Activated CD4-positive, CD25-positive, alpha-beta regulatory T cell (primary cell): ENCODE results near the gene SNRPD3.
"Not testable (repeated sequence)": the region's sequence is repeated elsewhere in the genome, so short reads cannot be mapped to it uniquely, and the experiment has no call there.

Source experiments
- DNase-seq, 4 experiments: peaks; one replicate each; lab custom pipeline; 2025; lab: John Stamatoyannopoulos, UW

The SNRPD3 gene

DNA sequence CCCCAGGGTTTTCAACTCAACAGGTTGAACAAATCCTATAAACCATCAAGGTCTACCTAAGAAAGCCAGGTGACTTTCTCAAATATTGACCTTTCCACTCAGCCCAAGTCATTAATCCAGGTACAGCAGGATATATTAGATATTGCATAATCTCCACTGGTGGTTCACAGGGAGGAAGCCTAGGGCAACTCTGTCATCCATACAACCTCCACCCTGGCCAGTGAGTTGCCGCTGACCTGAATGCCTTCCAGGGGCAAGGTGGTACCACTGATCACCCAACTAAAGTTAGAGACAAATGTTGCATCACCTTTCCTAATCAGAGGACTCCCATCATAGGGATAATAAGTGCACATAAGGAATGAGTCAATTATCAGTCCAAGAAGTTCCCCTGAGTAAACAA is 23.7 kb upstream of the SNRPD3 start:
- DNase-seq: no peak

DNA sequence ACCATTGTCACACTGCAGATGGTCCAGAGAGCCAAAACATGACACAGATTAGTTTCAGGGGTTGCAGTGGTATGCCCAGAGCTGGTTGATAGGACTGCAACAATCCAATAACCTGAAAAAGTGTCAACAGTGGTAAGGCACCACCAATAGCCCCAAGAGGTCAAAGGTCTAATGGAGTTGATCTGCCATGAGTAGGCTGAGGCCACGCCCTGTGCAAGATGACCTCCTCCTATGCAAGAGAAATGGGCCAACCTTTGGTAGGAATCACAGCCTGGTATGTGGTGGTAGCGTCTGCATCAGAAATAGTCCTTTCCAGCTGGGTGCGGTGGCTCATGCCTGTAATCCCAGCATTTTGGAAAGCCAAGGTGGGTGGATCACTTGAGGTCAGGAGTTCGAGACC is 20.5 kb upstream of the SNRPD3 start:
- no peak for DNase-seq

DNA sequence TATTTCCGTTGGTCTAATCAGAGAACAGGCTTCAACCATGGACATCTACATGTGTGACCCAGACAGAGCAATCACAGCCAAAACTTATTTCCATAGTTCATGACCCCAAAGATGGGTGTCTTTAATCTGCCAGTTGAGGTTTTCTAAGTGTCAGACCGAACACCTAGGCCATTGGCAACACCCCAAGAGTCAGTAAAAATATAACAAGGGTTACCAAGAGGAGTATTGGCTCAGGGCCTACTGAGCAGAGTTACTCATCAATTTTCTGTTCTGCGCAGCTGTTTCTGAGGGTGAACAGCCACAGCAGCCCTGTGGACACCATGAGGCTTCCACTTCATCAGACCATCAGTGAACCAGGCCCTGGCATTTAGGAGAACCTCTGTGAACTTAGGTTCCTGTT is 19.7 kb upstream of the SNRPD3 start:
- DNase-seq: no peak

DNA sequence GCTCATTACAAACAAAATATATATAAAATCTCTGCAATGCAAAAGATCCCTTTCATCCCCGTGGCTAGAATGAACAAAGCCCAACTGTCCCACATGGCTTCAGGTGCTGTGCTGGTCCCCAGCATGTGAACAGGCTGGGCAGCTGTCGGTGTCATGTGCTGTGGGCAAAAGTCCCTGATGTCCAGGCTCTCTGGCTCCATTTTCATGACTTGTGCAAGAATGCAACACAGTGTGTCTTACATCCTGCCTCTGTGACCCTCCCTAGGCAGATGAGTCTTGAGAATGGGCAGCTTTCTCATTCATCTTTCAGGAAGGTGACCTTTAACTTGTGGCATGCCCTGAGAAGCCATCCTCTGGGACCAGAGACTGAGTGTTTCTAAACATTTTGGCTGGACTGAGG is 15.3 kb upstream of the SNRPD3 start:
- no peak for DNase-seq

DNA sequence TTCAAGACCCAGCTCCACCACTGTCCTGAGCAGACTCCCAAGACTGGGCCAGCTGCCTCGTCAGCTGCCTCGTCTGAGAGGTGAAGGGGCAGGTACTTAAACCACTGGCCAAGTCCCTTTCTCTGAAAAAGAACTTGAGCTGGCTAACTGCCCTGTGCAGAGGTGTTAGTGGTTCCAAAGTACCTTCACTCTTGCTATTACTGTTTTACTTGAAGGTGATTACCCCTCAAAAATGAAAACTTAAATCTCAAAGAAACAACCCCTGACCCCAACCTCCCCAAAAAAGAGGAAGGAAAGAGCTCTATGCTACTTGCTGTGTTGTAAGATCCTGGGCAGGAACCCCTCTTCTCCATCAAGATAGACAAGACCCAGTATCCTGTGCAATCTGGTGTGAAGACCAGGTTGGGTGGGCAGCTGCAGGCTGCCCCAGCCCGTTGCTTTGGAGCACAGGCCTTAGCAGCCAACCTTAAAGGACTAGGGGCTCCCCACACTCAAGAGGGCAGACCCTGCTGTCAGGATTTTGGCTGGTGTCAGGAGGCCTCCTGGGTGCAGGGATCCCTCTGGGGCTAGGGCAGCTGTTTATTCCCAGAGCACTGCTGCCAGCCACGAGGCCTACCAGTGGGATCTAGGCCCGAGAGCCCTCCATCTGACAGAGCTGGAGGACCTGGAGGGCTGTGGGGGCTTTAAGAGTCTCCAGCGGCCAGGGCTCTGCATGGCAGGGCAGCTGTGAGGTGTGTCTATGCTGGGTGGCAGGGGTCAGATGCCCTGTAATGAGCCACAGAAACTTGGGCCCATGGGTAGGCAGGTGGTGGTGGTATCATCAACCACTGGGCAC is 13.9 kb upstream of the SNRPD3 start:
- DNase-seq: no peak

DNA sequence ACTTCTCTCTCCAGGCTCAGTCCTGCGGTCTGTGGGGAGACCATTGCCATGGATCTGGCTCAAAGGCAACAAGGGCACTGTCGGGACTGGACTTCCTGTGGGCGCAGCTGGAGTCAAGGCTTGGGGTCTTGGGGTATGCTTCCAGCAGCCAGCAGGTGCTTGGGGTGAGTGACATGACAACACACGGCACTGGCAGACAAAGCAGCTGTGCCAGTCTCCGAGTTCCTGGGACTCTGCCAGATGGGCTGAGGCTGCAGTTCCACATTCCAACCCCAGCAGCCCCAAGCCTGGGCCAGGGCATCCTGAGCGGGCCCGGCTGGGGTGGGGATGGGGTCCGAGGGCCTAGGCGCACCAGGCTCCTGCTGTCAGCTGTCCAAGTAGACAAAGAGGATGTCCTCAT is 13.2 kb upstream of the SNRPD3 start:
- DNase-seq: no peak

DNA sequence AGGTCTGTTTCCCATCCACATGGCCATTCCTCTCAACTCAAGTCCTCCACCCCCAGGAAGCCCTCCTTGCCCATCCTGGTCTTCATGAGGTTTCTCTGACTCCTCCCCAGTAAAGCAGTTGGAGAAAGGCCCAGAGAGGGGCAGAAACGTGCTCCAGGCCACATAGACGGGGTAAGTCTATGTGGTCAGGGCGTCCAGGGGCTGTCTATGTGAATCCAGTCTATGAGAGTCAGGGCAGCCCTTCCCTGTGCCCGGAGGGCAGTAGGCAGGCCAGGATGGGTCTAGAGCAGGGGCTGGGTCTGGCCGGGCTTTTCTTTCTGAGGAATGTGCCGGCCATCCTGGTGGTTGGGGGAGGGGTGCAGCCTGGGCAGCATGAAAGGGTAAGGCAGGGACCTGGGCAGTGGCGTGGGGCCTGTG is 12.6 kb upstream of the SNRPD3 start:
- no peak for DNase-seq

DNA sequence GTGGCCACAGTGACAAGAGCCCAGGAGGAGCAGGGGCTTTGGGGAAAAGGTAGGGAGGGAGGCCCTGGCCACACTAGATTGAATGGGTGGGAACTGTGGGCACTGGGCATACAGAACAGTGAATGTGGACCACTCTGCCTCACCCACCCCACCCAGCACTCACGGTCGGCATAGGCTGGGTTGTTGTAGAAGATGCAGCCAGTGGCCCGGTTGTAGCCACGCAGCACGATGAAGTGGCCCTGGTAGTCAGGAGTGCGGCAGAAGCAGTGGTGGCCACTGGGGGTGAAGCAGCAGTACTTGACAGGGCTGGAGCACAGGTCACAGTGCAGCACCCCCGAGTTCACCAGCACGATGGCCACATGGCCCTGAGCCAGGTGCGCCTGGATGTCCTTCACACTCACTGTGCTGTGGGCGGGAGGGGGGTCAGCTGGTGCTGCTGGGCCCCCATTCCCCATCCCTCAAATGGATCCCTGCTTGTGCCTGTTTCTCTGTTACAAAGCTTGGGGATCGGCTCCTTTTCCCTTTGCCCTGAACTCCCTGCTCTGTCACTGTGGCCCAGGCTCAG is 12.0 kb upstream of the SNRPD3 start:
- no peak for DNase-seq

DNA sequence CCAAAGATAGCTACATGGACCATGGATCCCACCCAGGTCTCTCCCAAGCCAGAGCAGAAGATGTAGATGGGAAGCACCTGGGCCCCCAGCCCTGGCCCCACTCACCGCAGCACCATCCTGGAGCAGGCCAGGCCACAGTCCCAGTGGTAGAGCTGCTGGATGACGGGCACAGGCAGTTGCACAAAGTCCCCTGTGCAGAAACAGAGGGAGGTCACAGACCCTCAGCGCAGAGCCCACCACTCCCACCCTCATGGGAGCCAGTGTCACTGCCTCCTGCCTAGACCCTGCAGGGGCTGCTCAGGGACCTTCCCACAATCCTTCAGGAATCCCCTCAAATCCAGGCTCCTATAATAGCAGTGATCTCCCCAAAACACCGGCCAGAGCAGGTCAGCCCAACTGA is 7.0 kb upstream of the SNRPD3 start:
- DNase-seq: no peak

DNA sequence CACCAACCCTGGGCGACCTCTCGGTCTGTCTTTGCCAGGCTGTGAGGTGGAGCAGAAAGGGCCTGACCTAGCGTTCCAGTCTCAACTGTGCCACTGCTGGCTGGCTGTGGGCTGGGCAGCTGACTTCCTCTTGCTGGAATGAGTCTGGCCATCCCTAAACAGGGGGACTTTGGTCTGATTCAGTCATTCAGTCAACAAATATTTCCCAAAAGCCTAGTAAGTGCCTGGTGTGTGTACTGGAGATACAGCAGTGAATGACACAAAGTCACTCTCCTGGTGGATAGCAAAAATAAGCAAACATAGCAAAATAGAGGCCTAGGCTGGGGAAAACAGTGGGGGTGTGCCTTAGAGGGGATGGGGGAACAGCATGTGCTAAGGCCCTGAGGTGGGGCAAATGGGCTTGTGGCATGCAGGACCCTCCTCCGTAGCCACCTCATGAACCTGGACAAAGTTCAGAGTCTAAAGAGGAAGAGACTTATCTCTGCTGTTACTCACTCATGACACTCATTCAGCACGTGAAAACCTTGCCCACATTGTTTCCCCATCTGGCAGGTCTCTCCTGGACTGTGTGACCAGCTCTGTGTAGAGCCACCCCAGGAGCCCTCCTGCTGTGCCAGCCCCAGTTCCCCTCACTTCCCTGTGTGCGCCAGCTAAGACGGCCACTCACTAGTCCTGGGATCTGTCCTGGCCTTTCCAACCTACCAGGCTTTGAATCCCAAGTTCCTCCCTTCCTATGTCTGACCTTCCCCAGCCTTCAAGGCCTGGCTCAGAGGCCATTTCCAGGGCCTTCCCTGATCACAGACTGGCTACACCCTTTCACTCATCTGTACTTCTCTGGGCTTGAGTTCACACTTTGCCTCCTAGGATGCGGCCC is 5.5 kb upstream of the SNRPD3 start:
- DNase-seq: no peak

DNA sequence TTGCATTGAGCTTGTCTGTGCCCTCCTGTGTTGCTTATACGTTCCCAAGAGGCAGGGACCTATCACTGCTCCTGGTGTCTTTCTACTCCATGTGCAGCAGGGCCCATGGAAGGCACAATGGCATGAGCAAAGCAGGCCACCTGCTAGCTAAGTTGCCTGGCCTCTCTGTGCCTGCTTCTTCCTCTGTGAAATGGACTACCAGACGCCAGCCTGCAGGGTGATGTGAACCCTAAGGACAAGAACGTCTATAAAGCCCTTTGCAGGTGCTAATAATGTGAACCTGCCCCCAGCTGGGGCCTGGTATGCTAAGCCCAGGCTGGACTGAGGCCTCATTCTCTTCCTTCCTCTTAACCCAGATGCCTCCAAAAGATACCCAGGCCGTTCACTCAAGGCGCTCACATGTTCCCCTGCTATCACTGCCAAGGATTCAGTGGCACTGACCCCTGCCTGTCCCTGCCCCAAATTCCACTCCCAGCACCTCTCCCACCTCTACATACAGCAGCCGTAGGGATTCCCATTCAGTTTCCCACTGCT is 4.8 kb upstream of the SNRPD3 start:
- DNase-seq: no peak

DNA sequence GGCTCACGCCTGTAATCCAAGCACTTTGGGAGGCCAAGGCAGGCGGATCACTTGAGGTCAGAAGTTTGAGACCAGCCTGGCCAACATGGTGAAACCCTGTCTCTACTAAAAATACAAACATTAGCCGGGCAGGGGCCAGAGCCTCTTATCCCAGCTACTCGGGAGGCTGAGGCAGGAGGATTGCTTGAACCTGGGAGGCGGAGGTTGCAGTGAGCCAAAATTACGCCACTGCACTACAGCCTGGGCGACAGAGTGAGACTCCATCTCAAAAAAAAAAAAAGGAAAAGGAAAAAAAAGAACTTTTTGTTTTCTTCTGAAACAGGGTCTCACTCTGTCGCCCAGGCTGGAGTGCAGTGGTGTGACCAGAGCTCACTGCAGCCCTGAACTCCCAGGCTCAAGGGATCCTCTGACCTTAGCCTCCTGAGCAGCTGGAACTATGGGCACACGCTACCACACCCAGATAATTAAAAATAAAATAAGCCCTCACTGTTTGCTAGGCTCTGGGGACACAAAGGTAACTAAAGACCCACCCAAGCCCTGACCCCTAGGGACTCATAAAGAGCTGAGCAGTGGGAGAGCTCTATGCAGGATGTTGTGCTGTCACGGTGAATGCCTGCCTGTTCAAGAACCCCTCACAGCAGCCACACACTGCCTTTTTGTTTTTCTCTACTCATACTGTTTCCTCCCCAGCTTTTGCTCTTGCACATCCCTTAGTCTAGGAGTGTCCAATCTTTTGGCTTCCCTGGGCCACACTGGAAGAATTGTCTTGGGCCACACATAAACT is 3.1 kb upstream of the SNRPD3 start:
- not testable (repeated sequence) for DNase-seq

DNA sequence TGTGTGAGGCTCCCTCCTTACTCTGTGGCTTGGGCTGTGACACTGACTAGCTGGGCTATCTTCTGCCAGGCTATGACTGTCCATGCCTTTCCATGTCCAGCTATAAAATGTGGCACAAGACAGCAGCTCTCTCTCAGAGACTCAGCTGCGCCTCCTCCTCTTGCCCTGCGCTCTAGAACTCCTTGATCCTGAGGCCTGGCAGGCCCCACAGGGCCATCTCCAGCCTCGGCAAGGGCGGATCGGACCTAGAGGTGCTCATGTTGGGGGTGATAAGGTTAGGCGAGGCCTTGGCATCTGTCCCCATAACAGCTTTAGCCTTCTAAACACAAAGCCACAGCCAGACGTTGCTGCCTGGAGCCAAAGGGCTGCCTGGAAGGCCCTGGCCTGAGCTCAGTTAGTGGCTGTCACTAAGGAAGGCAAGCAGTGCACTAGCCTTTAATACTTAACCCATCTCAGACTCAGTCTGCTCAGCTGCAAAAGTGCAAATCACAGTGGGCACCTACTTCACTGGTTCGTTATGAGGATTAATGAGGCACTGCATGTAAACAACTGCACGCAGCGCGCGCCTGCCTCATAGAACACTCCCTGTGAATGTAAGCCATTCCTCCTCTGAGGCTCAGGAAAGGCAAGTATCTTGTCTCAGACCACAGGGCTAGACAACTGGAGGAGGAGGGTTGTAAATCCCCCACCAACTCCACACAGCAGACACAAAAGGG is 2.0 kb upstream of the SNRPD3 start:
- no peak for DNase-seq

DNA sequence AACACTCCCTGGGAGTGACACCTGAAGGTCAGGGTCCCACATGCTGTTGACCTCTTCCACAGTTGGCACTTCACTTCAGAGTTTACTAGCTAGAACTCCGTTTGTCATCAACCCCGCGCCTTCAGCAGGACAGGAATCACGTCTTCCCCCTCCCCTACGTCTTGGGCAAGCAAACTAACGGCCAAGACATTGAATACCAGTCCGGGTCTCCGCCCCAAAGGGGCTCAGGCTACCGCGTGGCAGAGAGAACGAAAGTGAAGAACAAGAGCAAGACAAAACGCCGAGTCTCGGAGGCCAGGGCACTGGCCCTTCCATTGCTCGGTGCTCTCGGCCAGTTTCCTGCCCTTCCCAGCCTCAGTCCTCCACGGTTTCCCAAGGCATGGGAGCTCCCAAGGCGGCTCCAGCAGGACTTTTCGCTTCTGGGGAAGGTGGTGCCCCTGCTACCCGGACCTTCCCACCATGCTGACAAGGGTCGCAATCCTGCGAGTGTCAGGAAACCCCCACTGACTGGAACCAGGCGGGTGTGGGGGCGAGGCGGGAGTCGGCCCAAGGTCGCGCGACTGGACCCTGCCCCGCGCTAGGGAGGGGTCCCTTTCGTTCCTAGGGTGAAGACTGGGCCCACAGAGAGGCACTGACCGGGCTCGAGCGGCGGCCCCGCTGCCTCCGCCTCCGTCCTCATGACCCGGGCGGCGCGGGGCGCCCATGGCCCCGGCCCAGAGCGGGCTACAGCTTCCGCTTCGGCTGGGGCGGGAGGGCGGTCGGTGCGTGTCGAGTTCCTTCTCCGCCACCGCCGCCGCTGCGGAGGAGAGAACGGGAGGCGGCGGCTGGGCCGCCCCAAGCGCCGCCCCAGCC is 1.3 kb upstream of the SNRPD3 start, which contains the start of gene GUCD1:
TSS of gene GUCD1 (minus strand) at position 826 of the 852 bp plus-strand sequence. CDS start at position 679, 147 bp downstream.
- DNase-seq: peak in 2 of 4 experiments; percentile 13 to 31

DNA sequence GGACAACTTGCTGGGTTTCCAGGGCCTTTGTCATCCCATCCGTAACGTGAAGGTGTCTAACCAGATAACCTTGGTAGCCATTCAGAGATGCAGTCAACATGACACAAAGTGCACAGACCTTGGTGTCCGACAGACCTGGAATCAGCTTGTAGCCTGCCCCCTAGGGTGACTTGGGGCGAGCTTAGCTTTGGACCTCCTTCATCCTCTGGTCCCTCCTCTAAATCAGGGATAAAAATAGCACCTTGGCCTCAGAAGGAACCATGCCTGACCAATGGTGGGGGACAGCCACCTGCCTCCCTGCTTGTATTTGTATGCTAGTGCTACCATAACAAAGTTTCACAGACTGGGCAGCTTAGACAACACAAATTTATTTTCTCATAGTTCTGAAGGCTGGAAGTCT is 3.7 kb downstream of the SNRPD3 start:
- no peak for DNase-seq

DNA sequence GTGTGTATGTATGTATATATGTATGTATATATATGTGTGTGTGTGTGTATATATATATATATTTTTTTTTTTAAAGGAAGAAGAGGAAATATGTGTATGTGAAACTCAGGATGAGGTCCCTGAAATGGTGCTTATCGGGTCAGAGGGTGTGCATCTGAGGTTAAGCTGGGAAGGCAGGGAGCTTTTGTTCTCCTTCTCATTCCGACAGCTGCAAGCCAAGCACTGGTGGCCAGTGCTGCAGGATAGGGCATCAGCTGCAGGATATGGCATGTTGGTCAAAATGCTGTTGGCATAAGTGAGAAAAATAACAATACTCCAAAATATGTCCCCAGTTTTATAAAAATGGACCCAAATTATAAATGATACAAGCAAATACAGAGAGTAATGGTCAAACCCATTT is 7.4 kb downstream of the SNRPD3 start:
- DNase-seq: no peak

DNA sequence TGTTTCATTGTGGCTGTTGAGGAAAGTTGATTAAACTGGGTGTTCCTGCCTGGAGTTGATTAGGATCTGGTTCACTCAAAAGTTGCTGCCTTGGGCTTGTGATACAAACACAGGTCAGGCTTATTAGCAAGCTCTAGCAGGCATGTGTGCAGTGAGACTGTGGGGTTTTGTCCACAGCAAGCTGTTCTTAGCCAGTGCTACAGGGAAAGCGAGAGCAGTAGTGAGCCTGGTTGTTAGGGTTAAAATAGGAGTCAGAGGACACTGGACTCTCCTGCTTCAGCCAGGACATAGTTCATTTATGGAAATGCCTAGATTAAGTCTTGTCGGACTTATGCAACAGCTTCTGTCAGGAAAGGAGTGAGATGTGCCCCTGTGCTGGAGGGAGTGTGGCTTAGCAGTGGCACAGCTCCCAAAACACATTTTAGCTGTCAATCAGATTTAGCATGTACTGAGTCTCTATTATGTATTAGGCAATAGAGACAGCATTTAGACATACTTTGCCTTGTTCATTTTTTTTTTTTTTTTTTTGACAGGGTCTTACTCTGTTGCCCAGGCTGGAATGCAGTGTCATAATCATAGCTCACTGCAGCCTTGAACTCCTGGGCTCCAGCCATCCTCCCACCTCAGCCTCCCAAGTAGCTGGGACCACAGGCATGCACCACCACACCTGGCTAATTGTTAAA is 8.7 kb downstream of the SNRPD3 start:
- no peak for DNase-seq

DNA sequence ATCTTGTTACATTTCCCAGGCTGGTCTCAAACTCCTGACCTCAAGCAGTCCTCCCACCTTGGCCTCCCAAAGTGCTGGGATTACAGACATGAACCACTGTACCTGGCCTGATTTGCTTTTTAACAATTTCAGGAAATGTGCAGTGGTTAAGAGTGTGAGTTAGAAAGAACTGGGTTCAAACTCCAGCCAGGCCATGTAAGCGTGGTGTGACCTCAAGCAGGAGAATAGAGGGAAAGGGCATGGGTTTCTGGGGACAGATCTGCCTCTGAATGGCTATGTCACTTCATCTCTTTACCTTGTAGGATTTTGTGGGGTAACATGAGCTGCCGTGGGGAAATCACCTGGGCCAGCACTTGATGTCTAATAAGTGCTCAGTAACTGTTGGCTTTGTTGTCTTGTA is 9.3 kb downstream of the SNRPD3 start:
- DNase-seq: no peak

DNA sequence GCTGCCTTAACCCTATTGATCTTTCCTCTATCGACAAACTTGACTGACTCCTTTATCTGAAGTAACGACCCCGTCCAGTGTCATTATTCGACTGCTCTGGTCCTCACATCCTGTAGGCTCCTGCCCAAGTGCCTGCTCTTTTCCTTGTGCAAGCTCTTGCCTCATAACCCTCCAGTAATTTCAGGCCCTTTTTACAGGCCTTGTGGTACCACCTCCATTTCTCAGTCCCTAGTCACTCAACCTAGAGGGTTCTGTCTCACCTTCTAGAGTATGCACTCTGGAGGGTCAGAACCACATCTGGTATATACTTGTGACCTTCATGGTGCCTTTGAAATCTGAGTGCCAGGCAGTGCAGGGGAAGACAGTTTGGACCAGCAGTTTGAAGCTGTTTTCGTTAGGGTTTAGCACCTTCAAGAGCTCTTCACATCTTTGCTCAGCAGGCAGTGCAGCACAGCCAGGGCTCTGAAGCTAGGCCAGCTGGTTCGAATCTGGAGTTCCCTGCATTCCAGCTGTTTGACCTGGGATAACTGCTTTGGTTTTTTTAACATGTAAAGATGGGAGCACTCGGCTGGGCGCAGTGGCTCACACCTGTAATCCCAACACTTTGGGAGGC is 11.2 kb downstream of the SNRPD3 start:
- DNase-seq: no peak
